Muscle of leg (tissue), 11 donors: ENCODE measurements around the gene MDH1. TPM values are rescaled to one million over a fixed set of nuclear protein-coding genes. Genes with fewer than 3 reads are reported as not detected.

Experiments
- DNase-seq: peaks from one replicate; pipeline ENCODE4 v3.0.0; 2013
- H3K27ac ChIP-seq: one replicate; pipeline ENCODE4 v1.5.1; 2013; ENCODE audit warnings: mild to moderate bottlenecking, low read length, control low read depth
- H3K27me3 ChIP-seq: one replicate; pipeline ENCODE4 v1.6.1; 2013; ENCODE audit warnings: low read length; ENCODE audit not compliant: control insufficient read depth, insufficient read depth
- H3K36me3 ChIP-seq: one replicate; pipeline ENCODE4 v1.6.1; 2013; ENCODE audit warnings: low read length; ENCODE audit not compliant: control insufficient read depth, insufficient read depth
- H3K4me1 ChIP-seq: one replicate; pipeline ENCODE4 v1.6.1; 2013; ENCODE audit warnings: low read length; ENCODE audit not compliant: control insufficient read depth, insufficient read depth
- H3K4me3 ChIP-seq: one replicate; pipeline ENCODE4 v1.5.1; 2013; ENCODE audit warnings: low read length, control low read depth
- H3K9me3 ChIP-seq: replicated peaks from 2 replicates; pipeline ENCODE4 v1.6.1; 2013; ENCODE audit warnings: low read depth, low read length; ENCODE audit not compliant: control insufficient read depth
- WGBS: methylation state at CpG from one replicate; pipeline ENCODE4 v1.1.5; 2013; ENCODE audit warnings: missing lambda C conversion rate; ENCODE audit not compliant: insufficient coverage; 5-methylcytosine and 5-hydroxymethylcytosine counted together
- polyA plus RNA-seq, 8 donors: library from polyadenylated mRNA; unstranded; fragments of 120-200 nt; gene quantifications; one replicate each; pipeline versions ENCODE4 v1.2.1 to v1.2.3, GENCODE V29; 2013; ENCODE audit warnings: inconsistent platforms in 1 of 8, low replicate concordance in 1 of 8; ENCODE audit not compliant: insufficient read length in 8 of 8, insufficient read depth in 1 of 8
- total RNA-seq: library from RNA; stranded (reverse); fragments of 120-200 nt; gene quantifications from one replicate; pipeline ENCODE4 v1.2.4, GENCODE V29; 2013

The MDH1 gene
- total and polyA plus RNA-seq, 9 donors = 268 to 421 (median 326) TPM

- DNase-seq = peak; percentile 18
- no peaks in the 10 kb centered on the region for H3K9me3 ChIP-seq
- H3K4me1 ChIP-seq = no peaks in the 10 kb centered on the region
- H3K27me3 ChIP-seq = no peaks in the 10 kb centered on the region
- no peak overlapping the region for H3K27ac ChIP-seq
- H3K36me3 ChIP-seq = no peaks in the 10 kb centered on the region
- H3K4me3 ChIP-seq = no peak overlapping the region
- 76% methylated on average over 2 of the region's 5 CpGs for WGBS
Observed at GRCh38 chr2:63581298-63581961, 7.3 kb upstream of the MDH1 start.

- H3K27me3 ChIP-seq = no peaks in the 10 kb centered on the region
- no peak overlapping the region for H3K4me3 ChIP-seq
- no peak overlapping the region for H3K27ac ChIP-seq
- H3K4me1 ChIP-seq = peaks cover 3% of the 10 kb centered on the region
- H3K9me3 ChIP-seq = no peaks in the 10 kb centered on the region
- DNase-seq = no peak
- WGBS = no CpG with 5 or more reads among the region's 1 CpG
- no peaks in the 10 kb centered on the region for H3K36me3 ChIP-seq
Observed at GRCh38 chr2:63582873-63583272, 5.9 kb upstream of the MDH1 start.

GRCh38 chr2:63587814-63588384 is 864 bp upstream of the MDH1 start:
- no peaks in the 10 kb centered on the region for H3K27me3 ChIP-seq
- peaks cover 5% of the 10 kb centered on the region for H3K4me1 ChIP-seq
- H3K27ac ChIP-seq = peak overlapping the region; percentile 86
- DNase-seq = peak; percentile 24
- H3K36me3 ChIP-seq = peaks cover 3% of the 10 kb centered on the region
- 0% methylated on average over 20 of the region's 33 CpGs for WGBS
- H3K9me3 ChIP-seq = no peaks in the 10 kb centered on the region
- H3K4me3 ChIP-seq = peak overlapping the region; percentile 85

- peak overlapping the region; percentile 85 for H3K4me3 ChIP-seq
- peak overlapping the region; percentile 86 for H3K27ac ChIP-seq
- H3K4me1 ChIP-seq = peaks cover 5% of the 10 kb centered on the region
- 2% methylated on average over 12 of the region's 26 CpGs for WGBS
- H3K9me3 ChIP-seq = no peaks in the 10 kb centered on the region
- H3K27me3 ChIP-seq = no peaks in the 10 kb centered on the region
- DNase-seq = no peak
- peaks cover 6% of the 10 kb centered on the region for H3K36me3 ChIP-seq
Observed at GRCh38 chr2:63589148-63589958, 590 bp downstream of the MDH1 start.

- peaks cover 5% of the 10 kb centered on the region for H3K4me1 ChIP-seq
- H3K9me3 ChIP-seq = no peaks in the 10 kb centered on the region
- DNase-seq = peak; percentile 74
- H3K36me3 ChIP-seq = peaks cover 8% of the 10 kb centered on the region
- H3K27ac ChIP-seq = peak overlapping the region; percentile 42
- no peaks in the 10 kb centered on the region for H3K27me3 ChIP-seq
- no peak overlapping the region for H3K4me3 ChIP-seq
- 0% methylated on average over 1 of the region's 3 CpGs for WGBS
Observed at GRCh38 chr2:63590626-63591408, 2.1 kb downstream of the MDH1 start.

- no peak for DNase-seq
- no peak overlapping the region for H3K4me3 ChIP-seq
- no peaks in the 10 kb centered on the region for H3K9me3 ChIP-seq
- H3K36me3 ChIP-seq = peaks cover 13% of the 10 kb centered on the region
- no CpG with 5 or more reads among the region's 3 CpGs for WGBS
- H3K4me1 ChIP-seq = peaks cover 5% of the 10 kb centered on the region
- no peaks in the 10 kb centered on the region for H3K27me3 ChIP-seq
- peak overlapping the region; percentile 42 for H3K27ac ChIP-seq
Observed at GRCh38 chr2:63591566-63592175, 2.9 kb downstream of the MDH1 start.

GRCh38 chr2:63594660-63595059 is 5.9 kb downstream of the MDH1 start:
- H3K9me3 ChIP-seq = no peaks in the 10 kb centered on the region
- peaks cover 16% of the 10 kb centered on the region for H3K36me3 ChIP-seq
- no peaks in the 10 kb centered on the region for H3K27me3 ChIP-seq
- peaks cover 2% of the 10 kb centered on the region for H3K4me1 ChIP-seq
- no peak for DNase-seq
- no CpG with 5 or more reads among the region's 3 CpGs for WGBS
- no peak overlapping the region for H3K4me3 ChIP-seq
- H3K27ac ChIP-seq = no peak overlapping the region

- peak; percentile 47 for DNase-seq
- no peak overlapping the region for H3K27ac ChIP-seq
- no CpG with 5 or more reads among the region's 2 CpGs for WGBS
- no peaks in the 10 kb centered on the region for H3K4me1 ChIP-seq
- no peaks in the 10 kb centered on the region for H3K9me3 ChIP-seq
- no peak overlapping the region for H3K4me3 ChIP-seq
- H3K27me3 ChIP-seq = no peaks in the 10 kb centered on the region
- peaks cover 22% of the 10 kb centered on the region for H3K36me3 ChIP-seq
Observed at GRCh38 chr2:63596401-63596883, 7.7 kb downstream of the MDH1 start.

GRCh38 chr2:63598981-63599380 is 10.2 kb downstream of the MDH1 start:
- Histone ChIP-seq H3K27me3 (no peaks in the 10 kb centered on the region), H3K36me3 (peaks cover 21% of the 10 kb centered on the region), H3K9me3 (no peaks in the 10 kb centered on the region), H3K27ac (no peak overlapping the region), H3K4me3 (no peak overlapping the region), H3K4me1 (no peaks in the 10 kb centered on the region)
- DNase-seq = no peak
- WGBS = no CpG with 5 or more reads among the region's 2 CpGs
